Neural cell (in vitro differentiated cells): ENCODE results near the gene SLC35A2. TPM values are rescaled to one million over a fixed set of nuclear protein-coding genes. Genes with fewer than 3 reads are reported as not detected.

ENCODE experiments used
- H2AFZ ChIP-seq: fragments of 200-600, 300-800 bp; sonication (generic), shearing (Covaris generic); 2 replicates; pipeline ENCODE4 v1.6.0; 2014; ENCODE audit warnings: low read depth, mild to moderate bottlenecking, antibody characterized with exemption, low read length, moderate library complexity
- H3F3A ChIP-seq: fragments of 200-600 bp; shearing (Covaris generic); 2 replicates; pipeline ENCODE4 v1.6.1; 2016; ENCODE audit warnings: mild to moderate bottlenecking, moderate library complexity, mixed read lengths, antibody characterized with exemption, low read length; ENCODE audit not compliant: insufficient read depth, poor library complexity, severe bottlenecking
- H3K27ac ChIP-seq: fragments of 200-600, 300-800 bp; sonication (generic), shearing (Covaris generic); 2 replicates; pipeline ENCODE4 v1.5.1; 2014; ENCODE audit warnings: mild to moderate bottlenecking, low read length, moderate library complexity
- H3K27me3 ChIP-seq: fragments of 300-800, 200-600 bp; sonication (generic), shearing (Covaris generic); 2 replicates; pipeline ENCODE4 v1.6.0; 2014; ENCODE audit warnings: mild to moderate bottlenecking, low read depth, low read length, moderate library complexity; ENCODE audit not compliant: insufficient read depth
- H3K36me3 ChIP-seq: fragments of 300-800, 200-600 bp; sonication (generic), shearing (Covaris generic); 2 replicates; pipeline ENCODE4 v1.5.1; 2014; ENCODE audit warnings: mild to moderate bottlenecking, antibody characterized with exemption, low read length, moderate library complexity; ENCODE audit not compliant: insufficient read depth
- H3K4me2 ChIP-seq: fragments of 300-800, 200-600 bp; sonication (generic), shearing (Covaris generic); 2 replicates; pipeline ENCODE4 v1.6.0; 2014; ENCODE audit warnings: mild to moderate bottlenecking, low read length
- H3K4me3 ChIP-seq: fragments of 300-800, 200-600 bp; sonication (generic), shearing (Covaris generic); 2 replicates; pipeline ENCODE4 v1.5.1; 2014; ENCODE audit warnings: mild to moderate bottlenecking, low read length, moderate library complexity
- H3K79me2 ChIP-seq: fragments of 200-600 bp; shearing (Covaris generic); replicated peaks from 2 replicates; pipeline ENCODE4 v1.6.0; 2014; ENCODE audit warnings: mild to moderate bottlenecking, low read length, moderate library complexity; ENCODE audit not compliant: insufficient read depth
- H3K9ac ChIP-seq: fragments of 300-800, 200-600 bp; sonication (generic), shearing (Covaris generic); 2 replicates; pipeline ENCODE4 v1.6.1; 2016; ENCODE audit warnings: mild to moderate bottlenecking, low read length, mixed read lengths
- H3K9me2 ChIP-seq: fragments of 200-600 bp; shearing (Covaris generic); 2 replicates; pipeline ENCODE4 v1.6.1; 2016; ENCODE audit warnings: mild to moderate bottlenecking, low read length, mixed read lengths; ENCODE audit not compliant: insufficient read depth
- H3K9me3 ChIP-seq: fragments of 200-600, 300-800 bp; sonication (generic), shearing (Covaris generic); 2 replicates; pipeline ENCODE4 v1.6.1; 2016; ENCODE audit warnings: mild to moderate bottlenecking, mixed run types, low read length, moderate library complexity, mixed read lengths
- H4K20me1 ChIP-seq: fragments of 200-600 bp; shearing (Covaris generic); 2 replicates; pipeline ENCODE4 v1.6.1; 2016; ENCODE audit warnings: mild to moderate bottlenecking, mixed run types; ENCODE audit not compliant: insufficient read depth
- EP300 ChIP-seq: fragments of 450-650 bp; conservative IDR thresholded peaks from 2 replicates; pipeline ENCODE4 v1.6.1; 2014; ENCODE audit warnings: antibody characterized with exemption, mild to moderate bottlenecking, moderate library complexity; ENCODE audit not compliant: poor library complexity, severe bottlenecking
- EZH2 ChIP-seq: fragments of 200-600, 300-800 bp; shearing (Covaris generic), sonication (generic); IDR thresholded peaks from 2 replicates; pipeline ENCODE4 v1.6.1; 2014; ENCODE audit warnings: antibody characterized with exemption, low read length, borderline replicate concordance, mild to moderate bottlenecking; ENCODE audit not compliant: insufficient read depth, poor library complexity, severe bottlenecking
- MXI1 ChIP-seq: fragments of 450-650 bp; conservative IDR thresholded peaks from 2 replicates; pipeline ENCODE4 v1.6.1; 2014; ENCODE audit warnings: antibody characterized with exemption, mild to moderate bottlenecking; ENCODE audit not compliant: poor library complexity, severe bottlenecking
- POLR2AphosphoS5 ChIP-seq: IDR thresholded peaks from 2 replicates; pipeline ENCODE4 v1.6.1; 2012
- RAD21 ChIP-seq: fragments of 450-650 bp; conservative IDR thresholded peaks from 2 replicates; pipeline ENCODE4 v1.6.1; 2014; ENCODE audit warnings: antibody characterized with exemption, mild to moderate bottlenecking, moderate library complexity
- SMC3 ChIP-seq: fragments of 450-650 bp; conservative IDR thresholded peaks from 2 replicates; pipeline ENCODE4 v1.6.1; 2014; ENCODE audit warnings: antibody characterized with exemption, mild to moderate bottlenecking, moderate library complexity; ENCODE audit not compliant: poor library complexity
- TAF1 ChIP-seq: IDR thresholded peaks from 2 replicates; pipeline ENCODE4 v1.6.1; 2012; ENCODE audit warnings: low read depth
- polyA plus RNA-seq: library from polyadenylated mRNA; depleted of rRNA; stranded (reverse); fragments of >200 nt; gene quantifications from 2 replicates; pipeline ENCODE4 v1.2.3, GENCODE V29; 2014
- TF ChIP-seq, protein P1 (sequence below): fragments of 450-650 bp; IDR thresholded peaks from 2 replicates; pipeline ENCODE4 v1.5.1; 2014; ENCODE audit warnings: antibody characterized with exemption, mild to moderate bottlenecking, moderate library complexity; ENCODE audit not compliant: poor library complexity, severe bottlenecking
- TF ChIP-seq, protein P2 (sequence below): IDR thresholded peaks from 2 replicates; pipeline ENCODE4 v1.6.1; 2012; ENCODE audit warnings: borderline replicate concordance

The SLC35A2 gene
- polyA plus RNA-seq, 1 donor from 2014 or later, result 20.7 TPM

DNA sequence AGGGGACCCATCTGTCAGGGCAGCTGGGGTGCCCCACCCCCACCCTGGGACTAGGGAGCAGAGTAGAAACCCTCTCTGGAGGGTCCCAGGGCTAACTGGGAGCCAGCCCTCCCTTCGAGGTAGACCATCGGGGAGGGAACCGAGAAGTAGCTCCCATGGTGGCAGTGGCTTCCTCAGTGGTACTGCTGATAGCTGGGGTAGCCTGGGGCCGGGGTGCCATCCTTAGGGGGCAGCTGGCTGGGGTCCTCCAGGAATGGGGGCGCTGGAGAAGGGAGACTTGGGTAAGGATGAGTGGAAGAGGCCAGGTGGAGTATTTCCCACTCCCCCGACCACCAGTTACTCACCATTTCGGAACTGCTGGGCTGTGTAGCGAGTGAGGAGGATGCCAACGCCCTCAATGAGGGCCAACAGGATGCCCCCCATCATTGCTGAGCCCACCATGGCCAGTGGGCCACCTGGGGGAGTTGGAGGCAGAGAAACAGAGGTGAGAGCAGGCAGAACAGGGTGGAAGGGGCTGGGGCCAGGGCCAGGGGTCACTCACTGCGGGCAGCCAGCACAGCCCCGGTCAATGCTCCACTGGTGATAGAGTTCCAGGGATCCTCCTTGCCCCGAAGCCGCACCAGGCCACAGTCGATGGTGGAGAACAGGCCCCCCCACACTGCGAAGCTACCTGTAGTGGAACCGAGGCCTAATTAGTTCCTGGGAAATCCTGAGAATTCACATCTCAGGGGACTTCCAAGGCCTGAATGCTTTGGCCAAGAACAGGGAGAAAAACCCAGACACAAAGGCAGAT is 17.7 kb downstream of the SLC35A2 start:
- Histone ChIP-seq H3K4me2 (no peak overlapping the region), H3K79me2 (peaks cover 10% of the 10 kb centered on the region), H4K20me1 (no peaks in the 10 kb centered on the region), H3K9me2 (no peaks in the 10 kb centered on the region), H3F3A (no peaks in the 10 kb centered on the region), H3K27me3 (no peaks in the 10 kb centered on the region), H3K36me3 (no peaks in the 10 kb centered on the region), H3K9me3 (no peaks in the 10 kb centered on the region), H3K27ac (no peak overlapping the region), H3K9ac (no peak overlapping the region), H3K4me3 (no peak overlapping the region), H2AFZ (no peak overlapping the region)
- no peak for TF ChIP-seq RAD21
- TF ChIP-seq EZH2, result no peak
- TF ChIP-seq, protein P1, sequence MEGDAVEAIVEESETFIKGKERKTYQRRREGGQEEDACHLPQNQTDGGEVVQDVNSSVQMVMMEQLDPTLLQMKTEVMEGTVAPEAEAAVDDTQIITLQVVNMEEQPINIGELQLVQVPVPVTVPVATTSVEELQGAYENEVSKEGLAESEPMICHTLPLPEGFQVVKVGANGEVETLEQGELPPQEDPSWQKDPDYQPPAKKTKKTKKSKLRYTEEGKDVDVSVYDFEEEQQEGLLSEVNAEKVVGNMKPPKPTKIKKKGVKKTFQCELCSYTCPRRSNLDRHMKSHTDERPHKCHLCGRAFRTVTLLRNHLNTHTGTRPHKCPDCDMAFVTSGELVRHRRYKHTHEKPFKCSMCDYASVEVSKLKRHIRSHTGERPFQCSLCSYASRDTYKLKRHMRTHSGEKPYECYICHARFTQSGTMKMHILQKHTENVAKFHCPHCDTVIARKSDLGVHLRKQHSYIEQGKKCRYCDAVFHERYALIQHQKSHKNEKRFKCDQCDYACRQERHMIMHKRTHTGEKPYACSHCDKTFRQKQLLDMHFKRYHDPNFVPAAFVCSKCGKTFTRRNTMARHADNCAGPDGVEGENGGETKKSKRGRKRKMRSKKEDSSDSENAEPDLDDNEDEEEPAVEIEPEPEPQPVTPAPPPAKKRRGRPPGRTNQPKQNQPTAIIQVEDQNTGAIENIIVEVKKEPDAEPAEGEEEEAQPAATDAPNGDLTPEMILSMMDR, result no peak
- no peak for TF ChIP-seq POLR2AphosphoS5
- TF ChIP-seq EP300, result no peak
- TF ChIP-seq, protein P2, sequence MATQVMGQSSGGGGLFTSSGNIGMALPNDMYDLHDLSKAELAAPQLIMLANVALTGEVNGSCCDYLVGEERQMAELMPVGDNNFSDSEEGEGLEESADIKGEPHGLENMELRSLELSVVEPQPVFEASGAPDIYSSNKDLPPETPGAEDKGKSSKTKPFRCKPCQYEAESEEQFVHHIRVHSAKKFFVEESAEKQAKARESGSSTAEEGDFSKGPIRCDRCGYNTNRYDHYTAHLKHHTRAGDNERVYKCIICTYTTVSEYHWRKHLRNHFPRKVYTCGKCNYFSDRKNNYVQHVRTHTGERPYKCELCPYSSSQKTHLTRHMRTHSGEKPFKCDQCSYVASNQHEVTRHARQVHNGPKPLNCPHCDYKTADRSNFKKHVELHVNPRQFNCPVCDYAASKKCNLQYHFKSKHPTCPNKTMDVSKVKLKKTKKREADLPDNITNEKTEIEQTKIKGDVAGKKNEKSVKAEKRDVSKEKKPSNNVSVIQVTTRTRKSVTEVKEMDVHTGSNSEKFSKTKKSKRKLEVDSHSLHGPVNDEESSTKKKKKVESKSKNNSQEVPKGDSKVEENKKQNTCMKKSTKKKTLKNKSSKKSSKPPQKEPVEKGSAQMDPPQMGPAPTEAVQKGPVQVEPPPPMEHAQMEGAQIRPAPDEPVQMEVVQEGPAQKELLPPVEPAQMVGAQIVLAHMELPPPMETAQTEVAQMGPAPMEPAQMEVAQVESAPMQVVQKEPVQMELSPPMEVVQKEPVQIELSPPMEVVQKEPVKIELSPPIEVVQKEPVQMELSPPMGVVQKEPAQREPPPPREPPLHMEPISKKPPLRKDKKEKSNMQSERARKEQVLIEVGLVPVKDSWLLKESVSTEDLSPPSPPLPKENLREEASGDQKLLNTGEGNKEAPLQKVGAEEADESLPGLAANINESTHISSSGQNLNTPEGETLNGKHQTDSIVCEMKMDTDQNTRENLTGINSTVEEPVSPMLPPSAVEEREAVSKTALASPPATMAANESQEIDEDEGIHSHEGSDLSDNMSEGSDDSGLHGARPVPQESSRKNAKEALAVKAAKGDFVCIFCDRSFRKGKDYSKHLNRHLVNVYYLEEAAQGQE, result no peak
- no peak for TF ChIP-seq SMC3
- no peak for TF ChIP-seq TAF1
- TF ChIP-seq MXI1, result no peak

DNA sequence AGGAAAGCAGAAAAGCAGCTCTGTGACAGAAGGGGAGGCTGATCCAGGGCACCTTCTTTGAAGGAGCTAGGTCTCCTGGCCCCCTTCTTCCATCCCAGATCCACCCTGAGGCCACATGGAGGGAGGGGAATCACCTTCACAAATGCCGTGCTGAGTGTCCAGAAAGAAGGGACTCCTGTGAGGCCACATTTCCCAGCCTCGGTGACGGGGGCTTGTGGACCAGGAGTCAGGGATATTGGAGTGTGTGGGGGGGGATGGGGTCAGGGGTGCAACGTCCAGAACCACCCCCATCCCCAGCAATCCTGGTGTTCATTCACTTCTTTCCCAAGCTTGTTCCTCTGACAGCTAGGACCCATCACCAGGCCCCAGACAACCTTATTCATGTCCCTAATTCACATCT is 18.6 kb downstream of the SLC35A2 start:
- H3K36me3 ChIP-seq, result no peaks in the 10 kb centered on the region
- no peaks in the 10 kb centered on the region for H3K9me3 ChIP-seq
- no peak overlapping the region for H3K27ac ChIP-seq
- no peak overlapping the region for H3K4me2 ChIP-seq
- no peak overlapping the region for H3K9ac ChIP-seq
- no peak overlapping the region for H3K4me3 ChIP-seq
- H3K27me3 ChIP-seq, result no peaks in the 10 kb centered on the region
- H3K9me2 ChIP-seq, result no peaks in the 10 kb centered on the region
- no peak for TF ChIP-seq RAD21
- TF ChIP-seq POLR2AphosphoS5, result no peak
- no peak for TF ChIP-seq MXI1
- no peak for TF ChIP-seq TAF1
- TF ChIP-seq, protein P1, result no peak
- no peak for TF ChIP-seq EZH2
- TF ChIP-seq, protein P2, result no peak
- TF ChIP-seq SMC3, result no peak
- TF ChIP-seq EP300, result no peak
- peaks cover 10% of the 10 kb centered on the region for H3K79me2 ChIP-seq
- no peaks in the 10 kb centered on the region for H4K20me1 ChIP-seq
- no peaks in the 10 kb centered on the region for H3F3A ChIP-seq
- H2AFZ ChIP-seq, result no peak overlapping the region
